ENCODE results near the gene ARHGEF19.

DNA sequence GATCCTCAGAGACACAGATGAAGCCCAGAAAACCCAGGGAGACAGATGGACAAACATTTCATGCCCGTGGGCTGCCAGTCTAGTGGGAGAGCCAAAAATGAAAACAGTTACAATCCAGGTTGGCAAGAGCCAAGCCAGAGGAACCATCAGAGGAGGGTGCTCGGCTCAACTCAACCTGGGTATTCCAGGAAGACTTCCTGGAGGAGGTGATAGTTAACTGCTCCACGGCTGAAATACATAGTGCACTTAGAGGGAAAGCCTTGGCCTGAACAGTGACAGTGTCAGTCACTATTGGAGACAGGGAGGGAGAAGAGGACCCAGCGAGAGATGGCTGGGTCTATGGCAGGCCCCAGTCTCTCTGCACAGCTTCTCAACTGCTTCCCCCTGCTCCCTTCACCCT, 1.9 kb downstream of the ARHGEF19 start:
- TF ChIP-seq, protein P1, sequence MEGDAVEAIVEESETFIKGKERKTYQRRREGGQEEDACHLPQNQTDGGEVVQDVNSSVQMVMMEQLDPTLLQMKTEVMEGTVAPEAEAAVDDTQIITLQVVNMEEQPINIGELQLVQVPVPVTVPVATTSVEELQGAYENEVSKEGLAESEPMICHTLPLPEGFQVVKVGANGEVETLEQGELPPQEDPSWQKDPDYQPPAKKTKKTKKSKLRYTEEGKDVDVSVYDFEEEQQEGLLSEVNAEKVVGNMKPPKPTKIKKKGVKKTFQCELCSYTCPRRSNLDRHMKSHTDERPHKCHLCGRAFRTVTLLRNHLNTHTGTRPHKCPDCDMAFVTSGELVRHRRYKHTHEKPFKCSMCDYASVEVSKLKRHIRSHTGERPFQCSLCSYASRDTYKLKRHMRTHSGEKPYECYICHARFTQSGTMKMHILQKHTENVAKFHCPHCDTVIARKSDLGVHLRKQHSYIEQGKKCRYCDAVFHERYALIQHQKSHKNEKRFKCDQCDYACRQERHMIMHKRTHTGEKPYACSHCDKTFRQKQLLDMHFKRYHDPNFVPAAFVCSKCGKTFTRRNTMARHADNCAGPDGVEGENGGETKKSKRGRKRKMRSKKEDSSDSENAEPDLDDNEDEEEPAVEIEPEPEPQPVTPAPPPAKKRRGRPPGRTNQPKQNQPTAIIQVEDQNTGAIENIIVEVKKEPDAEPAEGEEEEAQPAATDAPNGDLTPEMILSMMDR (IDR thresholded peaks at IDR 0.05) = no peak
- no peak for TF ChIP-seq POLR2A (IDR thresholded peaks at IDR 0.05)
